Brain microvascular endothelial cell (primary cell): ENCODE measurements around the gene TPD52L2.

ENCODE experiments used
- DNase-seq: peaks from one replicate; pipeline ENCODE4 v3.0.0-alpha.2; 2020
- H3K27ac ChIP-seq: fragments of 250-450 bp; sonication (Bioruptor Pico); 2 replicates; pipeline ENCODE4 v1.5.1; 2020; ENCODE audit warnings: mild to moderate bottlenecking, moderate library complexity
- H3K27me3 ChIP-seq: fragments of 250-450 bp; sonication (Bioruptor Pico); replicated peaks from 2 replicates; pipeline ENCODE4 v1.5.1; 2020; ENCODE audit warnings: mild to moderate bottlenecking
- H3K36me3 ChIP-seq: fragments of 250-450 bp; sonication (Bioruptor Pico); replicated peaks from 2 replicates; pipeline ENCODE4 v1.5.1; 2020; ENCODE audit warnings: mild to moderate bottlenecking
- H3K4me3 ChIP-seq: 2 replicates; pipeline ENCODE4 v1.5.1; 2011; ENCODE audit warnings: low read depth, mild to moderate bottlenecking, control low read depth, low read length, moderate library complexity
- CTCF ChIP-seq: IDR thresholded peaks from 2 replicates; pipeline ENCODE4 v1.5.1; 2011; ENCODE audit warnings: low read depth, mild to moderate bottlenecking, moderate library complexity, low read length, control low read depth, inconsistent platforms; ENCODE audit errors: missing control alignments
- in situ Hi-C: cut with HindIII; loops from 2 replicates; pipeline ENCODE4 v1.10.0; 2017; ENCODE audit warnings: low sequenced_read_pairs, low pct_ligation_motif_present

Gene TPD52L2

GRCh38 chr20:63864978-63865640 is at the start of gene TPD52L2:
Gene TPD52L2, plus strand, starts transcription at chr20:63865270. Its CDS starts 96 bp downstream, at chr20:63865366.
- in situ Hi-C loops = no loop called here
- DNase-seq = peak; percentile 99

GRCh38 chr20:63815615-63816253 is 49.3 kb upstream of the TPD52L2 start:
- Histone ChIP-seq H3K36me3 (no peaks in the 10 kb centered on the region), H3K27ac (no peak overlapping the region), H3K27me3 (no peaks in the 10 kb centered on the region), H3K4me3 (no peak overlapping the region)
- no peak for TF ChIP-seq CTCF
- in situ Hi-C loops = no loop called here
- no peak for DNase-seq

More at GRCh38 chr20:63864978-63865640, at the start of gene TPD52L2:
- H3K4me3 ChIP-seq = peak within 1 kb of the TSS; percentile 90
- TF ChIP-seq CTCF = no peak
- H3K36me3 ChIP-seq = peaks cover 28% of the 10 kb centered on the region
- peak within 1 kb of the TSS; percentile 90 for H3K27ac ChIP-seq
- H3K27me3 ChIP-seq = no peaks in the 10 kb centered on the region

- H3K27ac ChIP-seq = no peak overlapping the region
- no peak overlapping the region for H3K4me3 ChIP-seq
- no peaks in the 10 kb centered on the region for H3K27me3 ChIP-seq
- H3K36me3 ChIP-seq = no peaks in the 10 kb centered on the region
- DNase-seq = peak; percentile 30
- in situ Hi-C loops = no loop called here
- peak; percentile 58 for TF ChIP-seq CTCF
These were observed 45.7 kb upstream of the TPD52L2 start for GRCh38 chr20:63819224-63819921.

GRCh38 chr20:63821811-63822210 is 43.3 kb upstream of the TPD52L2 start:
- in situ Hi-C loops = no loop called here
- no peak overlapping the region for H3K4me3 ChIP-seq
- no peak for DNase-seq
- TF ChIP-seq CTCF = no peak
- H3K27me3 ChIP-seq = no peaks in the 10 kb centered on the region
- no peaks in the 10 kb centered on the region for H3K36me3 ChIP-seq
- H3K27ac ChIP-seq = no peak overlapping the region

GRCh38 chr20:63822276-63822696 is 42.8 kb upstream of the TPD52L2 start:
- Histone ChIP-seq H3K36me3 (no peaks in the 10 kb centered on the region), H3K27ac (no peak overlapping the region), H3K4me3 (no peak overlapping the region), H3K27me3 (no peaks in the 10 kb centered on the region)
- TF ChIP-seq CTCF = no peak
- no peak for DNase-seq
- in situ Hi-C loops = no loop called here
